ENCODE measurements around the gene MIAT. TPM values are rescaled to one million over a fixed set of nuclear protein-coding genes. Genes with fewer than 3 reads are reported as not detected.

Gene MIAT
- polyA plus RNA-seq, 1 donor: 8.5 TPM

DNA sequence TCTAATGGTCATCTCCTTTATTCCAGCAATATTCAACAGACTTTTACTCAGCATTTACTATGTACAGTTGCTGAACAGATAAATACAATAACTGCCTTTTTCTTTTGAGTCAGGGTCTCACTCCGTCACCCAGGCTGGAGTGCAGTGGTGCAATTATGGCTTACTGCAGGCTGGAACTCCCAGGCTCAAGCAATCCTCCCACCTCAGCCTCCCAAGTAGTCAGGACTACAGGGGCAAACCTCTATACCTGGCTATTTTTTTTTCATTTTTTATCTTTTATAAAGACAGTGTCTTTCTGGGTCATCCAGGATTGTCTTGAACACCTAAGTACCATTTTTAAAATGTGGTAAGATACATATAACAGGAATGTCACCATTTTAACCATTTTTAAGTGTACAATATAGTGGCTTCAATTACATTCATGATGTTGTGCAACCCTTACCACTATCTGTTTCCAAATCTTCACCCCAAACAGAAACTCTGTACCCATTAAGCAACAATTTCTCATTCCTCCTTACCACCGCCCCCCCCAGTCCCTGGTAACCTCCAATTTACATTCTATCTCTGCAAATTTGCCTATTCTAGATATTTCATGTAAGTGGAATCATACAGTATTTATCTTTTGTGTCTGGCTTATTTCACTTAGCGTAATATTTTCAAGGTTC lies 67.8 kb downstream of the MIAT start:
- Histone ChIP-seq H3K36me3 (ENCODE audit: control insufficient read depth, insufficient read depth, low read length) (peaks cover 18% of the 10 kb centered on the region), H3K9me3 (ENCODE audit: control insufficient read depth, low read depth, low read length) (no peaks in the 10 kb centered on the region), H3K4me3 (ENCODE audit: low read length) (no peak overlapping the region), H3K4me1 (ENCODE audit: control insufficient read depth, insufficient read depth, low read length) (no peaks in the 10 kb centered on the region), H3K27ac (ENCODE audit: low read length) (no peak overlapping the region), H3K27me3 (ENCODE audit: control insufficient read depth, insufficient read depth, low read length) (no peaks in the 10 kb centered on the region)
- 100% methylated on average over 1 of the region's 3 CpGs for WGBS (ENCODE audit: insufficient coverage, low lambda C conversion rate)
- DNase-seq: no peak

Other genes with a start within 250 kb of the MIAT start
- gene ASPHD2, start 228.3 kb upstream of the MIAT start, polyA plus RNA-seq: 0.88 TPM
- gene HPS4, start 173.8 kb upstream of the MIAT start, polyA plus RNA-seq: 47.3 TPM
- gene SRRD, start 173.7 kb upstream of the MIAT start, polyA plus RNA-seq: 18.1 TPM
- 34.3 TPM for gene TFIP11, start 145.1 kb upstream of the MIAT start, polyA plus RNA-seq
- 27.5 TPM for gene TPST2, start 67.5 kb upstream of the MIAT start, polyA plus RNA-seq
- 0.73 TPM for gene CRYBB1, start 39.6 kb upstream of the MIAT start, polyA plus RNA-seq
- gene CRYBA4, start 35.6 kb upstream of the MIAT start, polyA plus RNA-seq: 0.06 TPM